Neutrophil (primary cell): Measurements from ENCODE around the gene CKAP5.

Source experiments
- H3K27ac ChIP-seq: fragments of 200-600 bp; sonication (generic); 2 replicates; pipeline ENCODE4 v1.5.1; 2016; ENCODE audit warnings: mild to moderate bottlenecking, moderate library complexity
- H3K27me3 ChIP-seq: fragments of 200-600 bp; sonication (generic); 2 replicates; pipeline ENCODE4 v1.6.0; 2016; ENCODE audit warnings: mild to moderate bottlenecking
- H3K36me3 ChIP-seq: fragments of 200-600 bp; sonication (generic); 2 replicates; pipeline ENCODE4 v1.5.1; 2017
- H3K4me1 ChIP-seq, 2 experiments: fragments of 200-600 bp in 1 of 2; sonication (generic) in 1 of 2; 1 replicate in 1 of 2; 2 replicates in 1 of 2; pipeline versions ENCODE4 v1.5.1 to v1.6.1; 2013 to 2016; ENCODE audit warnings: low read depth in 1 of 2, low read length in 1 of 2, mild to moderate bottlenecking in 1 of 2, moderate library complexity in 1 of 2; ENCODE audit not compliant: control insufficient read depth in 1 of 2, insufficient read depth in 1 of 2
- H3K4me3 ChIP-seq, 2 experiments: fragments of 200-600 bp in 1 of 2; sonication (generic) in 1 of 2; 1 replicate in 1 of 2; 2 replicates in 1 of 2; pipeline ENCODE4 v1.5.1; 2013 to 2016; ENCODE audit warnings: low read depth in 1 of 2, low read length in 1 of 2, mild to moderate bottlenecking in 1 of 2, moderate library complexity in 1 of 2
- H3K9me3 ChIP-seq: fragments of 200-600 bp; sonication (generic); 2 replicates; pipeline ENCODE4 v1.5.1; 2016
- TF ChIP-seq, protein P1 (sequence below): fragments of 200-600 bp; sonication (generic); IDR thresholded peaks from 2 replicates; pipeline ENCODE4 v1.5.1; 2016; ENCODE audit warnings: antibody characterized with exemption

The CKAP5 gene

GRCh38 chr11:46766656-46767055 is 79.4 kb downstream of the CKAP5 start:
- H3K27me3 ChIP-seq = no peaks in the 10 kb centered on the region
- no peaks in the 10 kb centered on the region for H3K9me3 ChIP-seq
- no peak overlapping the region for H3K4me3 ChIP-seq
- H3K4me1 ChIP-seq = no peaks in the 10 kb centered on the region
- TF ChIP-seq, protein P1, sequence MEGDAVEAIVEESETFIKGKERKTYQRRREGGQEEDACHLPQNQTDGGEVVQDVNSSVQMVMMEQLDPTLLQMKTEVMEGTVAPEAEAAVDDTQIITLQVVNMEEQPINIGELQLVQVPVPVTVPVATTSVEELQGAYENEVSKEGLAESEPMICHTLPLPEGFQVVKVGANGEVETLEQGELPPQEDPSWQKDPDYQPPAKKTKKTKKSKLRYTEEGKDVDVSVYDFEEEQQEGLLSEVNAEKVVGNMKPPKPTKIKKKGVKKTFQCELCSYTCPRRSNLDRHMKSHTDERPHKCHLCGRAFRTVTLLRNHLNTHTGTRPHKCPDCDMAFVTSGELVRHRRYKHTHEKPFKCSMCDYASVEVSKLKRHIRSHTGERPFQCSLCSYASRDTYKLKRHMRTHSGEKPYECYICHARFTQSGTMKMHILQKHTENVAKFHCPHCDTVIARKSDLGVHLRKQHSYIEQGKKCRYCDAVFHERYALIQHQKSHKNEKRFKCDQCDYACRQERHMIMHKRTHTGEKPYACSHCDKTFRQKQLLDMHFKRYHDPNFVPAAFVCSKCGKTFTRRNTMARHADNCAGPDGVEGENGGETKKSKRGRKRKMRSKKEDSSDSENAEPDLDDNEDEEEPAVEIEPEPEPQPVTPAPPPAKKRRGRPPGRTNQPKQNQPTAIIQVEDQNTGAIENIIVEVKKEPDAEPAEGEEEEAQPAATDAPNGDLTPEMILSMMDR = no peak
- peaks cover 95% of the 10 kb centered on the region for H3K36me3 ChIP-seq
- H3K27ac ChIP-seq = no peak overlapping the region

DNA sequence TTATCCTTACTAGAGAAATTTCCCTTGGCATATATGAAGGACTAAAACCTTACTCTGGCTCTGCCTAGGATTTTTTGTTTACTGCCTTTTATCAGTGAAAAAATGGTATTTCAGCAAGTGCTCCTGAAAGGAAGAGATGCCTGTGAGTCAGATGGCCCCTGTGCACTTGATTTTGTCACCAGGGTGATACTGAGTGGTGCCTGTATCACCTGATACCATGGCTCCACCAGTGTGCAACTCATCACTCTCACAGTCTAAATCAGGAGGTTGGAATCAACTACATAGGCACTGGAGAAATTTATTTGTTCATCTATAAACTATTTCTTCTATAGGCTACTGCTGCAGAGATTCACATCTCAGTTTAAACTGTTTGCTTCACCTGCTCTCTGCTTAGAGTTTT is 83.8 kb downstream of the CKAP5 start:
- TF ChIP-seq, protein P1 = no peak
- Histone ChIP-seq H3K9me3 (no peaks in the 10 kb centered on the region), H3K4me1 (no peaks in the 10 kb centered on the region), H3K27ac (no peak overlapping the region), H3K36me3 (peaks cover 95% of the 10 kb centered on the region), H3K27me3 (no peaks in the 10 kb centered on the region), H3K4me3 (no peak overlapping the region)

GRCh38 chr11:46761807-46762206 is 84.3 kb downstream of the CKAP5 start:
- H3K27ac ChIP-seq = no peak overlapping the region
- TF ChIP-seq, protein P1 = no peak
- no peaks in the 10 kb centered on the region for H3K27me3 ChIP-seq
- H3K36me3 ChIP-seq = peaks cover 93% of the 10 kb centered on the region
- H3K9me3 ChIP-seq = no peaks in the 10 kb centered on the region
- no peaks in the 10 kb centered on the region for H3K4me1 ChIP-seq
- no peak overlapping the region for H3K4me3 ChIP-seq

DNA sequence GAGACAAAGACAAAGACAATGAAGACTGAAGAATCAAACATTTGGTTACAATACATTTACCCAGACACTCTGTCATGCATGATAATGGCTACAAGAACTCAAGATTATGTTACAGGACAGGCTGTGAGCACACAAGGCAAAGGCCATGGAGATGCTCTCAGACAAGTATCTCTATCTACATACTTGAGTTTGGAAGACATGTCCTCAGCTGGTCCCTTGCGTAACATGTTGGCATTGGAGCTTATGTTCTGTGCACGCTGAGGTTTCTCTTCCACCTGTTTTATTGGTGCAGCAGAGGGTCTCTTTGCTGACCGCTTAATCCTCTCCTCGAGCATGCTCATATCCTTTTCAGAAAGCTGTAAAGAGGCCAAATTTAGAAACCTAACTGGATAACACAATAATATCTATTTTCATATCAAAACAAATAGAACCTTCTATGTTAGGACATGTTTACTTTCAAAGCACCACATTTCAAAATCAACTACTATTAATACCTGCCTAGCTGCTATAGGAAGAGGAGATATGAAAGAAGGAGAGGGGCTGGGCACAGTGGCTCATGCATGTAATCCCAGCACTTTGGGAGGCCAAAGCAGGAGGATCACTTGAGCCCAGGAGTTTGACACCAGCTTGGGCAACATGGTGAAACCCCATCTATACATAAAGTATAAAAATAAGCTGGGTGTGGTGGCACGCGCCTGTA is 85.5 kb downstream of the CKAP5 start:
- TF ChIP-seq, protein P1 = no peak
- H3K36me3 ChIP-seq = peaks cover 85% of the 10 kb centered on the region
- H3K27me3 ChIP-seq = no peaks in the 10 kb centered on the region

GRCh38 chr11:46759196-46759595 is 86.9 kb downstream of the CKAP5 start:
- H3K36me3 ChIP-seq = peaks cover 87% of the 10 kb centered on the region
- H3K27me3 ChIP-seq = no peaks in the 10 kb centered on the region
- TF ChIP-seq, protein P1 = no peak
- no peaks in the 10 kb centered on the region for H3K9me3 ChIP-seq
- no peaks in the 10 kb centered on the region for H3K4me1 ChIP-seq
- no peak overlapping the region for H3K27ac ChIP-seq
- H3K4me3 ChIP-seq = no peak overlapping the region

More for the DNA sequence above, 85.5 kb downstream of the CKAP5 start:
- Histone ChIP-seq H3K9me3 (no peaks in the 10 kb centered on the region), H3K27ac (no peak overlapping the region), H3K4me1 (no peaks in the 10 kb centered on the region), H3K4me3 (no peak overlapping the region)
